ENCODE results near the gene NRP2.

NRP2 gene

GRCh38 chr2:205781244-205781931 is 99.1 kb downstream of the NRP2 start:
- DNase-seq = no peak

- no peak for DNase-seq
Observed at GRCh38 chr2:205782941-205783340, 100.6 kb downstream of the NRP2 start.

GRCh38 chr2:205783872-205784499 is 101.7 kb downstream of the NRP2 start:
- DNase-seq = no peak

GRCh38 chr2:205785507-205786260 is 103.4 kb downstream of the NRP2 start:
- no peak for DNase-seq

- DNase-seq = no peak
Observed at GRCh38 chr2:205786976-205787375, 104.7 kb downstream of the NRP2 start.

GRCh38 chr2:205787761-205788160 is 105.5 kb downstream of the NRP2 start:
- no peak for DNase-seq

- DNase-seq = no peak
Observed at GRCh38 chr2:205789906-205790305, 107.6 kb downstream of the NRP2 start.

GRCh38 chr2:205792908-205793307 is 110.6 kb downstream of the NRP2 start:
- DNase-seq = no peak

GRCh38 chr2:205796805-205797313 is 114.6 kb downstream of the NRP2 start:
- DNase-seq = no peak

GRCh38 chr2:205797866-205798265 is 115.6 kb downstream of the NRP2 start:
- no peak for DNase-seq

GRCh38 chr2:205800224-205800623 is 117.9 kb downstream of the NRP2 start:
- DNase-seq = no peak

- no peak for DNase-seq
Observed at GRCh38 chr2:205800773-205801172, 118.5 kb downstream of the NRP2 start.

- no peak for DNase-seq
Observed at GRCh38 chr2:205802065-205802464, 119.8 kb downstream of the NRP2 start.

- no peak for DNase-seq
Observed at GRCh38 chr2:205802941-205803340, 120.6 kb downstream of the NRP2 start.

- no peak for DNase-seq
Observed at GRCh38 chr2:205803500-205803899, 121.2 kb downstream of the NRP2 start.

GRCh38 chr2:205805136-205805535 is 122.8 kb downstream of the NRP2 start:
- DNase-seq = no peak

- no peak for DNase-seq
Observed at GRCh38 chr2:205806143-205806905, 124.0 kb downstream of the NRP2 start.

- no peak for DNase-seq
Observed at GRCh38 chr2:205807229-205807628, 124.9 kb downstream of the NRP2 start.

- no peak for DNase-seq
Observed at GRCh38 chr2:205807758-205808157, 125.5 kb downstream of the NRP2 start.

GRCh38 chr2:205808486-205809121 is 126.3 kb downstream of the NRP2 start:
- no peak for DNase-seq

GRCh38 chr2:205811387-205811786 is 129.1 kb downstream of the NRP2 start:
- no peak for DNase-seq

- no peak for DNase-seq
Observed at GRCh38 chr2:205814039-205814364, 131.7 kb downstream of the NRP2 start.

GRCh38 chr2:205815673-205816072 is 133.4 kb downstream of the NRP2 start:
- no peak for DNase-seq
